Kidney (tissue), 14 donors: ENCODE data around the gene MYO7B. TPM values are rescaled to one million over a fixed set of nuclear protein-coding genes. Genes with fewer than 3 reads are reported as not detected.

Source experiments
- DNase-seq, 5 donors: peaks; one replicate each; pipeline ENCODE4 v3.0.0-alpha.2; 2013 to 2020
- FAIRE-seq: peaks from 2 replicates; lab custom pipeline; 2012; peaks lifted over from hg19 to GRCh38; lab: Jason Lieb, UNC
- H3K27ac ChIP-seq, 2 donors: one replicate each; pipeline ENCODE4 v1.7.0; 2013; ENCODE audit warnings: low read depth in 2 of 2, low read length in 2 of 2, inconsistent platforms in 1 of 2
- H3K27me3 ChIP-seq: one replicate; pipeline ENCODE4 v1.7.1; 2013; ENCODE audit warnings: low read length, inconsistent platforms; ENCODE audit not compliant: control insufficient read depth, insufficient read depth
- H3K36me3 ChIP-seq, 3 donors: one replicate each; pipeline versions ENCODE4 v1.7.0 to v1.7.1; 2013; ENCODE audit warnings: low read length in 3 of 3, control low read depth in 1 of 3, inconsistent platforms in 1 of 3; ENCODE audit not compliant: insufficient read depth in 3 of 3, control insufficient read depth in 2 of 3
- H3K4me1 ChIP-seq, 3 donors: one replicate each; pipeline versions ENCODE4 v1.7.0 to v1.7.1; 2013; ENCODE audit warnings: low read length in 3 of 3, inconsistent platforms in 1 of 3, low read depth in 1 of 3; ENCODE audit not compliant: control insufficient read depth in 2 of 3, insufficient read depth in 2 of 3
- H3K4me3 ChIP-seq, 3 donors: one replicate each; pipeline versions ENCODE4 v1.7.0 to v1.8.1; 2013; ENCODE audit warnings: low read length in 3 of 3, control low read depth in 1 of 3, inconsistent platforms in 1 of 3
- H3K9ac ChIP-seq, 3 donors: one replicate each; pipeline versions ENCODE4 v1.7.0 to v1.7.1; 2013; ENCODE audit warnings: low read length in 3 of 3, control low read depth in 1 of 3, inconsistent platforms in 1 of 3
- H3K9me3 ChIP-seq, 3 donors: one replicate each; pipeline versions ENCODE4 v1.7.0 to v1.7.1; 2013; ENCODE audit warnings: low read length in 3 of 3, control low read depth in 1 of 3, inconsistent platforms in 1 of 3; ENCODE audit not compliant: control insufficient read depth in 2 of 3, insufficient read depth in 1 of 3
- CTCF ChIP-seq: IDR thresholded peaks from 3 replicates; pipeline ENCODE4 v1.5.1; 2012; ENCODE audit warnings: mild to moderate bottlenecking, moderate library complexity, borderline replicate concordance; ENCODE audit not compliant: insufficient read depth; ENCODE audit errors: extremely low read depth
- intact Hi-C: fragments of 100-400 bp; cut with DNase I; formaldehyde crosslinking; loops from one replicate; pipeline ENCODE4 v1.11.1; 2022
- polyA plus RNA-seq: library from polyadenylated mRNA; stranded (reverse); fragments of 350-450 nt; fragmentation: Illumina TruSeq; extraction: RNeasy Lipid Tissue Mini Kit (QIAGEN cat#74804); gene quantifications from one replicate; pipeline ENCODE4 v1.2.3, GENCODE V29; 2014; ENCODE audit warnings: low read depth, low replicate concordance; ENCODE audit not compliant: insufficient read depth
- total RNA-seq: library from RNA; stranded (reverse); fragmentation: NEBNext Ultra II Directional; extraction: Animal tissue kit (Norgen Biotek cat#: 25700); gene quantifications from one replicate; pipeline ENCODE4 v1.2.1, GENCODE V29; 2021
- donor health status: control.
- donor health status: control.
- donor health status: control.
- donor health status: control.
- donor health status: control.
- donor health status: DM: yes; HTN: yes; CAD: no.
- donor health status: Normal renal cell carcinoma (clear cell type).

The MYO7B gene
- total and polyA plus RNA-seq, 2 donors from 2014 or later, result 11.0 to 22.2 TPM

- FAIRE-seq (no peak), DNase-seq (no peak)
- no peak overlapping the region for H3K4me3 ChIP-seq
- no peaks in the 10 kb centered on the region for H3K27me3 ChIP-seq
- H3K9me3 ChIP-seq, result no peaks in the 10 kb centered on the region
- no peak overlapping the region for H3K27ac ChIP-seq
- TF ChIP-seq CTCF, result no peak
- intact Hi-C loops, result no loop called here
- H3K9ac ChIP-seq, result no peak overlapping the region
- H3K4me1 ChIP-seq, result no peaks in the 10 kb centered on the region
- no peaks in the 10 kb centered on the region for H3K36me3 ChIP-seq
Observed at GRCh38 chr2:127580167-127581049, 44.9 kb downstream of the MYO7B start.

GRCh38 chr2:127581050-127581345, 45.5 kb downstream of the MYO7B start:
- no peak for DNase-seq

GRCh38 chr2:127581516-127582490, 46.3 kb downstream of the MYO7B start:
- Histone ChIP-seq H3K9ac (no peak overlapping the region), H3K27me3 (no peaks in the 10 kb centered on the region), H3K27ac (no peak overlapping the region), H3K36me3 (no peaks in the 10 kb centered on the region), H3K4me1 (no peaks in the 10 kb centered on the region), H3K4me3 (no peak overlapping the region), H3K9me3 (no peaks in the 10 kb centered on the region)
- intact Hi-C loops, result no loop called here
- TF ChIP-seq CTCF, result no peak
- DNase-seq, result no peak
- FAIRE-seq, result no peak

More at GRCh38 chr2:127581050-127581345, 45.5 kb downstream of the MYO7B start:
- Histone ChIP-seq H3K9me3 (no peaks in the 10 kb centered on the region), H3K4me1 (no peaks in the 10 kb centered on the region), H3K27ac (no peak overlapping the region), H3K4me3 (no peak overlapping the region), H3K9ac (no peak overlapping the region), H3K36me3 (no peaks in the 10 kb centered on the region), H3K27me3 (no peaks in the 10 kb centered on the region)
- intact Hi-C loops, result no loop called here
- TF ChIP-seq CTCF, result no peak
- FAIRE-seq, result no peak
